ENCODE data around the gene MC1R. TPM values are rescaled to one million over a fixed set of nuclear protein-coding genes. Genes with fewer than 3 reads are reported as not detected.
"Not testable (repeated sequence)": the region's sequence is repeated elsewhere in the genome, so short reads cannot be mapped to it uniquely, and the experiment has no call there.

The MC1R gene
- total RNA-seq, 1 donor from 2014 or later, result 1.1 TPM

DNA sequence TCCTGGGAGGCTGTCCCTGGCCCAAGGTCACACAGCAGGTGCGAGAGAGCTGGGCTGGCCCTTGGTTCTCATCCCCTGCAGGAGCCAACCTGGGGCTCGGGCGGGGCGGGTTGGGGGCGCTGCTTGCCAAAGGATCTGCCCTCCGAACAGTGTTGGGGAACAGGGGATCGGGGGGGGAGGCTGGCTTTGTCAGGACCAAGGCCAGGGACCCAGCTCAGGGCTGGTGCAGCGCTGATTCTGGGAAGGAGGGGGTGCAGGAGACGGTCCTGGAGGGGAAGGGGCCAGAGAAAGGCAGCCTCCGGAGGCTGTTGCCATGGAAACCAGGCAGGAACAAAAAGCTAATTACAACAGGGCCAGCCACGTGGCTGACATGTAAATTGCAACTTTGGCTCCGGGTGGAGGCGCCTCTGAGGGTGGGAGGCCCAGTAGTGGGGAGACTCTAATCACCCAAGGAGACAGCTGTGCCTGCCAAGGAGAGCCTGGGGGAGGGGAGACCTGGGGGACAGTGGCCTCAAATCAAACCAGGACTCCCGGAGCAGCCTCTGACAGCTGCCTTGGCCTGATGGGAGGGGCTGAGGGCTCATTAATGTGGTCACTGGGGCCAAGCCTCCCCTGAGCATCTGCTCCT, 5.7 kb downstream of the MC1R start:
- DNase-seq (no peak), ATAC-seq (ENCODE audit: poor library complexity) (no peak)
- intact Hi-C loops (cut with DNase I), result no loop called here

DNA sequence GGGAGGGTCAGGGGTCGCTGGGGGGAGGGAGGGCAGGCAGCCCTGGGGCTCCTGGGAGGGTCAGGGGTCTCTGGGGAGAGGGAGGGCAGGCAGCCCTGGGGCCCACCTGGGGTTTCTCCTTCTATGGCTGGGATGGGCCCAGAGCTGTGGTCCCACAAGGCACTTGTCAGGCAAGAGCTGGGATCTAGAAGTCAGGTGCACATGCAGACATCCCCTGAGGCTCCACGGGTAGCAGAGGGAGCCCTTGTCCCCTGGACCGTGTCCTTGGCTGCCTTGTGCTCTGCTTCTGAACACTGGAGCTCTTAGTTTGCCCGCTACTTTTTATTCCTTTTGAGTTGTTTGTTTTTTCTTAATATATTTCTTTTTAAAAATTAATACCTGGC, 6.3 kb downstream of the MC1R start:
- ATAC-seq (ENCODE audit: poor library complexity), result no peak
- intact Hi-C loops (cut with DNase I), result no loop called here
- DNase-seq, result no peak

DNA sequence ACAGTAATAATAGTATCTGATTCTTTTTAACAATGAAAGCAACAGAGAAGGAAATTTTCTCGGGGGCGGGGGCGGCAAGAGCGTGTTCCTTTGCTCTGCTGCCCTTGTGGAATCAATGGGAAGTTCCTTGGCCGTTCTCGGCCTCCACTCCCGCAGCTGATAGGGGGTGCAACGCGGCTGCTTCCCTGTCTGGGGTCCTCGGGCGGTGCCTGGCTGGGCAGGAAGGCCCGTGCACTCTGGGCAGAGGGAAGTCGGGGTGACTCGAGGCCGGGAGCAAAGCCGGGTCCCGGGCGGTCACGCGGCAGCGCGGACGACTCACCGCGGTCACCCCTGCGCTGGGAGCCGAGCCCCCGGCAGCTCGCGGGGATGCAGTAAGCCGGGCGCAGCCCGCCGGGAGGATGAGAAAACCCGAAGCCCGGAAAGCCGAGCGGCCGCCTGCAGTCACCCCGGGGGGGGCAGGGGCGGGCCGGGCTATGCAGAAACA, 7.0 kb downstream of the MC1R start:
- intact Hi-C loops (cut with DNase I), result no loop called here
- ATAC-seq (ENCODE audit: poor library complexity) (no peak), DNase-seq (no peak)

DNA sequence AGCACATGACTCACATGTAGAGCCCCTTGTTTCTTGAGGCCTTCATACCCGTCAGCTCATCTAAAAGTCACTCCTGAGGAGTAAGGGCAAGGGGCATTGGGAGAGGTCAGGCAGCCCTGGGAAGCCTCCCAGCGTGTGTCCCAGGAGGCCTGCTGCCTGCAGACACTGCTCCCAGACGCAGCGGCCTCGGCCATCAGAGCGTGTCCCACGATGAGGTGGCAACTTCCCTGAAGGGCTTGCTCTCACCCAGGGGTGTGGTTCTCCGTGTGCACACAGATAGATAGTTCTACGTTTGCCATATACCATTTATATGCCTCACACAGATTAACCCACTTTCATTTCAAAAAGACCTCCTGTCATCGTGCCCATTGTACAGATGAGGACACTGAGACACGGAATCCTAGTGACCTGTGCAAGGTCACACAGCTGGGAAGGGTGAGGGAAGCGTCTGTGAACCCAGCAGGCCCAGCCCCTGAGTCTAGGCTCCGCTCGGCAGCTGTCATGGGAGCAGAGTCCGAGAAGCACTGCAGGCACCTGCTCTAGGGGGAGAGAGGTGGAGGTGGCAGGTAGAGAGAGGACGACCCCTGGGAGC, 12.7 kb downstream of the MC1R start:
- ATAC-seq (ENCODE audit: poor library complexity) (no peak), DNase-seq (no peak)
- intact Hi-C loops (cut with DNase I), result no loop called here

DNA sequence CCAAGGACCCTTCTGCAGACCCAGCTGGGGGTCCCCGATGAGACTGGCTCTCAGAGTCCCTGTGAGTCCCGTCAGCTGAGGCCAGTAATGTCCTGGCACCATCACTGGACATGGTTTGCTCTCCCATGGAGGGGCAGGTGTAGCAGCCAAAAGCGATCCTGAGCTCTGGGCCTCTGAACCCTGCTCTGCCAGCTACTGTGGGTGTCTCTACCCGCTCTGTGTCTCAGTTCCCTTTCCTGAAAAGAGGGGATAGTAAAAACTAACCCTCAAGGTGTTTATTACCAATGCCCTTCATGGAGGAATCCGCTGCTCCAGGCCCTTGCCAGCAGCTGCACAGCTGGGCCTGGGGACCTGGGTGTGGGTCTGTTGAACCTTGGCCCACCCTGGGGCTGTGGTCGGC, 13.3 kb downstream of the MC1R start:
- DNase-seq (no peak), ATAC-seq (ENCODE audit: poor library complexity) (no peak)
- intact Hi-C loops (cut with DNase I), result no loop called here

DNA sequence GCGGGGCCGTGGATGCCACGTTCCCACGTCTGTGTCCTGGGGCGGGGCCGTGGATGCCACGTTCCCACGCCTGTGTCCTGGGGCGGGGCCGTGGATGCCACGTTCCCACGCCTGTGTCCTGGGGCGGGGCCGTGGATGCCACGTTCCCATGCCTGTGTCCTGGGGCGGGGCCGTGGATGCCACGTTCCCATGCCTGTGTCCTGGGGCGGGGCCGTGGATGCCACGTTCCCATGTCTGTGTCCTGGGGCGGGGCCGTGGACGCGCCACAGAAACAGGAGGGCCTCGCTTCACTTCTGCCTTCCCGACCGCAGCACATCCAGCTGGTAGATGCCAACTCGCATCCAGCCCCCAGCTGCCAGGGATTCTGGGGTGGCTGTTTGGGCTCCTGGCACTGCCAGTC, 15.4 kb downstream of the MC1R start:
- intact Hi-C loops (cut with DNase I); ATAC-seq (ENCODE audit: poor library complexity); DNase-seq: not testable (repeated sequence)

DNA sequence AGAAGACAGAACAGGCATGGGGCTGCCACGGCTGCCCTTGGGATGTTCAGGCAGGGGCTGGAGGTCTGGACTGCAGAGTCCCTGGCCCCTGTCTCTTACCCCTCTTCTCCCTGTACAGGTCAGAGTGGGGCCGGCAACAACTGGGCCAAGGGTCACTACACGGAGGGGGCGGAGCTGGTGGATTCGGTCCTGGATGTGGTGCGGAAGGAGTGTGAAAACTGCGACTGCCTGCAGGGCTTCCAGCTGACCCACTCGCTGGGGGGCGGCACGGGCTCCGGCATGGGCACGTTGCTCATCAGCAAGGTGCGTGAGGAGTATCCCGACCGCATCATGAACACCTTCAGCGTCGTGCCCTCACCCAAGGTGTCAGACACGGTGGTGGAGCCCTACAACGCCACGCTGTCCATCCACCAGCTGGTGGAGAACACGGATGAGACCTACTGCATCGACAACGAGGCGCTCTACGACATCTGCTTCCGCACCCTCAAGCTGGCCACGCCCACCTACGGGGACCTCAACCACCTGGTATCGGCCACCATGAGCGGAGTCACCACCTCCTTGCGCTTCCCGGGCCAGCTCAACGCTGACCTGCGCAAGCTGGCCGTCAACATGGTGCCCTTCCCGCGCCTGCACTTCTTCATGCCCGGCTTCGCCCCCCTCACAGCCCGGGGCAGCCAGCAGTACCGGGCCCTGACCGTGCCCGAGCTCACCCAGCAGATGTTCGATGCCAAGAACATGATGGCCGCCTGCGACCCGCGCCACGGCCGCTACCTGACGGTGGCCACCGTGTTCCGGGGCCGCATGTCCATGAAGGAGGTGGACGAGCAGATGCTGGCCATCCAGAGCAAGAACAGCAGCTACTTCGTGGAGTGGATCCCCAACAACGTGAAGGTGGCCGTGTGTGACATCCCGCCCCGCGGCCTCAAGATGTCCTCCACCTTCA, 16.2 kb downstream of the MC1R start:
- ATAC-seq (ENCODE audit: poor library complexity) (no peak), DNase-seq (no peak)
- intact Hi-C loops (cut with DNase I), result no loop called here

DNA sequence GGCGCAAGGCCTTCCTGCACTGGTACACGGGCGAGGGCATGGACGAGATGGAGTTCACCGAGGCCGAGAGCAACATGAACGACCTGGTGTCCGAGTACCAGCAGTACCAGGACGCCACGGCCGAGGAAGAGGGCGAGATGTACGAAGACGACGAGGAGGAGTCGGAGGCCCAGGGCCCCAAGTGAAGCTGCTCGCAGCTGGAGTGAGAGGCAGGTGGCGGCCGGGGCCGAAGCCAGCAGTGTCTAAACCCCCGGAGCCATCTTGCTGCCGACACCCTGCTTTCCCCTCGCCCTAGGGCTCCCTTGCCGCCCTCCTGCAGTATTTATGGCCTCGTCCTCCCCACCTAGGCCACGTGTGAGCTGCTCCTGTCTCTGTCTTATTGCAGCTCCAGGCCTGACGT, 17.0 kb downstream of the MC1R start:
- intact Hi-C loops (cut with DNase I), result not testable (repeated sequence)

DNA sequence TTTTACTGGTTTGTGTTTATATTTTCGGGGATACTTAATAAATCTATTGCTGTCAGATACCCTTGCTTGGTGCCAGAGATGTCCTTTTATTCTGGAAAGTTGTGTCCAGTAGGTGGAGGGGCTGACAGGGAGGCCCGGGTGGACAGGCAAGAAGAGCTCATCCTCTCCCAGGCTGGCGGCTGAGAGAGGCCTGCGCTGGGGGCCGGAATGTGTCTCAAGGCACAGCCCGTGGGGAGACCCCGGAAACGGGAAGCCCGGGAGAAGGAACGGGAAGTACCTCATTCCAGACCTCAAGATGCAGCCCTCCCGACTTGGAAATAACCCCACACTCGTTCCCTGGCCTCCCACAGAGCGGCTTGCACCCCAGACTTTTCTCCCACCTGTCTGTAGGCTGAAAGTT, 17.4 kb downstream of the MC1R start:
- ATAC-seq (ENCODE audit: poor library complexity), result no peak
- DNase-seq, result no peak
- intact Hi-C loops (cut with DNase I), result no loop called here

More for the DNA sequence above, 17.0 kb downstream of the MC1R start:
- not testable (repeated sequence) for ATAC-seq (ENCODE audit: poor library complexity); DNase-seq

DNA sequence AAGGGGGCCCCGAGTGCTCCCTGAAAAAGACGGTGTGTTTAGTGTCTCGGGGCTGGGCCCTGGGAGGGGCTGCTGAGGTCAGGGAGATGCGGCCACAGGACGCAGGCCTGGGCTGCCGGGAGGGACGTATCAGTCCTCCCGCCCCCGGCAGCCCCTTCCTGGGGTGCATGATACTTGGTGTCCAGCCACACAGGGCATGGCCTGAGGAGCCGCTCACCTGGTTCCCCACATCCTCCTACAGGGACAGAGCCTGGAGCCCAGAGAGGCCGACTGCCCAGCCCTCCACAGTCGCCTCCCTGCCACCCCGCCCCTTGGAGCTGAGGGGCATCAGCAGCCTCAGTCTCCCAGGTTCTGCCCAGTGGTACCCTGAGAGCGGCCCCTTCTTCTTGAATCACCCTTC, 17.8 kb downstream of the MC1R start:
- intact Hi-C loops (cut with DNase I), result no loop called here
- ATAC-seq (ENCODE audit: poor library complexity) (no peak), DNase-seq (no peak)

DNA sequence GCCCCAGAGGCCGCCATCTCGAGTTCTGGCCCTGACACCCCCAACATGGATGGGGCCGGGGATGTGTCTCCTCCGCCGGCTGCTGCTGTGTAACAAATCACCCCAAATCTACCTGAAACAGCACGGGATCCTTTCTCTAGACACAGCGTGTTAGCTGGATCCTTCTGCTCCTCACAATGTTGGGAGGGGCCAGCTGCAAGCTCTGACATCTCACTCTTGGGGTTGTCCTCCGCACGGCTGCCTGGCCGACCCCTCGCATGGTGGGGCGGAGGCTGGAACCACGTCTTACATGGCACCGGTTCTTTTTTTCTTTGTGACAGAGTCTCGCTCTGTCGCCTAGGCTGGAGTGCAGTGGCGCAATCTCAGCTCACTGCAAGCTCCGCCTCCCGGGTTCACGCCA, 18.3 kb downstream of the MC1R start:
- ATAC-seq (ENCODE audit: poor library complexity) (no peak), DNase-seq (no peak)
- intact Hi-C loops (cut with DNase I), result no loop called here

DNA sequence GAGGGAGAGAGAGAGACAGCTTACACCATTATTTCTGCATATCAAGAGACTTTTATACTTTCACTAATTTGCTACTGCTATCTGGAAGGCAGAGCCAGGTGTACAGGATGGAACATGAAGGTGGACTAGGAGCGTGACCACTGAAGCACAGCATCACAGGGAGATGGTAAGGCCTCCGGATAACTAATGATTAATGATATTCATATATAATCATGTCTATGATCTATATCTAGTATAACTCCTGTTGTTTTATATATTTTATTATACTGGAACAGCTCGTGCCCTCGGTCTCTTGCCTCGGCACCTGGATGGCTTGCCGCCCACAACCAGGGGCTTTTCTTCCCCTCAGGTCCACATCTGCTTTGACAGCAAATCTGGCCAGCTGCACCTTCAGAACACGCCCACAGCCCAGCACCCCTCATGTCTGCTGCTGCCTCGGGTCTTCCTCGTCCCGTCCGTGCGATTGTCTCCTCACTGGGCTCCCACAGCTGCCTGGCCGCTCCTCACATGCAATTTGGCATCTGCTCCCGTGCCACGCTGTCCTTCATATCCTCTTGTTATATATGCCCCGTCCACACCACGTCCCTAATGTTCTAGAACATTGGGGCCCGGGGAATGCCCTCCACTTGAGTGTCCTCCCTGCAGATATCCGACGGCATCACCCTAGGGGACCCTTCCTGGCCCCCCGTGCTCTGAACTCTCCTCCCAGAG, 19.7 kb downstream of the MC1R start:
- ATAC-seq (ENCODE audit: poor library complexity) (no peak), DNase-seq (no peak)
- intact Hi-C loops (cut with DNase I), result no loop called here

DNA sequence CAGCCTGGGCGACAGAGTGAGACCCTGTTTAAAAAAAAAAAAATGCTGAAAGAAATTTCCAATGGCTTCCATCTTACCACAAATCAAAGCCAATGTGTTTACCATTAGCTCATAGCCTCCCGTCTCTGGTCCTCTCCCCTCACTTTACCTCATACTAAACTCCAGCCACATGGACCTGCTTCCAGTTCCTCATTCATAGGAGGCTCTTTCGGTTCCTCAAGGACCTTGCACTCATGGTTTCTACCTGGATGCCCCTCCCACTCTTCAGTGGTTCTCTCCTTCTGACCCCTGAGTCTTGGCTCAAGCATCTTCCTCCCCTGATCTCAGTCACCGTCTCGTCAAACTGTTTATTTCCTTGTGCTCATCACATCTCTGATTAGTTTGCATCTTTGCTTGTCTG, 26.1 kb downstream of the MC1R start:
- DNase-seq (no peak), ATAC-seq (ENCODE audit: poor library complexity) (no peak)
- intact Hi-C loops (cut with DNase I), result no loop called here

DNA sequence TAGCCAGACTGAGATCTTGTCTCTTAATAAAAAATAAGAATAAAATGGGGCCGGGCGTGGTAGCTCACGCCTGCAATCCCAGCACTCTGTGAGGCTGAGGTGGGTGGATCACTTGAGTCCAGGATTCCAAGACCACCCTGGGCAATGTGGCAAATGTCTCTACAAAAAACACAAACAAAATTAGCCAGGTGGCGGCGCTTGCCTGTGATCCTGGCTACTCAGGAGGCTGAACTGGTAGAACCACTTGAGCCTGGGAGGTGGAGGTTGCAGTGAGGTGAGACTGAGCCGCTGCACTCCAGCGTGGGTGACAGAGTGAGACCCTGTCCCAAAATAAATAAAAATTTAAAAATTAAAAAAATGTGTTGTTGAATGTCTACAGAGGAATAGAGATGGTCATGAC, 27.0 kb downstream of the MC1R start:
- intact Hi-C loops (cut with DNase I), result no loop called here
- DNase-seq (no peak), ATAC-seq (ENCODE audit: poor library complexity) (no peak)

DNA sequence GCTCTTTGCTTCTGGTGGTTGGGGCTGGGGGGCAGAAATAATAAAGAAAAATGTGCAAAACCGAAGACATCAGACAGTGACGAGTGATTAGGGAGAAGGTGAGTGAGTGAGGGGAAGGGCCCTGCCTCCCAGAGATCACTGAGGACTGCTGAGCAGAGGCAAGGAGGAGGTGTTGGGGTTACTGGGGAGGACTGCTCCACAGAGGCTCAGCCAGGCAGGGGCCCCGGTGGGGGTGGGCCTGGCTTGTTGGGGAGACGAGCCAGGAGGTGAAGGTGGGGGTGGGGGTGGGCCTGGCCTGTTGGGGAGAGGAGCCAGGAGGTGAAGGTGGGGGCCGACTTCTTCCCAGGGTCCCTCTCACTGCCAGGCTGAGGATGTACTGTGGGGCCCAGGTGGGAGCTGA, 27.9 kb downstream of the MC1R start:
- DNase-seq (no peak), ATAC-seq (ENCODE audit: poor library complexity) (no peak)
- intact Hi-C loops (cut with DNase I), result no loop called here

DNA sequence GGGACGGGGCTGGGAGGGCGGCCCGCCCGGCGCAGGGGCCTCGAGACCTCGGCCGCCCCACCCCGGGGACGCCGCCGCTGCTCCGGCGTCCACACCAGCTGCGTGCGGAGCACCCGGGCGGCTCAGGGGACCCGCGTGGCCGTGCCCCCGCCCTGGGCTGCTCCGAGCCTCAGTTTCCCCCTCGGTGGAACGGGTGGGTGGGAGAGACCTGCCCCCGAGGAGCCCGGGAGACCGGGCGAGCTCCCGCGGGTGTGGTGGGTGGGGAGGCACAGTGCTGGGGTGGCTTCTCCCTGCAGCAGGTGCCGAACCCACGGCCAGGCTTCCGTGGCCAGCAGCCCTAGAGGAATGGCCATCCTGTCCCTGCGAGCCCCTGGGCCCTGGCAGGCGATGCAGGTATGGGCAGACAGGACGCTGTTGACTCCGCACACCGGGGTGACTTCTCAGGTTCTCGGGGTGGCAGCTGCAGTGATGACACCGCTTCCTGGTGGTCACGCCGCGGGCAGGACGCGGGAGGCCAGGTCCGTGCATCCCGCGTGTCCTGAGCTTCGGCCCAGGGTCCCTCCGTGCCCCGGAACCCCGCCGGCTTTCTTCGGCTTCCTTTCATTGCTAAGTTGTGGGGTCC, 30.6 kb downstream of the MC1R start:
- ATAC-seq (ENCODE audit: poor library complexity), result no peak
- intact Hi-C loops (cut with DNase I), result no loop called here

DNA sequence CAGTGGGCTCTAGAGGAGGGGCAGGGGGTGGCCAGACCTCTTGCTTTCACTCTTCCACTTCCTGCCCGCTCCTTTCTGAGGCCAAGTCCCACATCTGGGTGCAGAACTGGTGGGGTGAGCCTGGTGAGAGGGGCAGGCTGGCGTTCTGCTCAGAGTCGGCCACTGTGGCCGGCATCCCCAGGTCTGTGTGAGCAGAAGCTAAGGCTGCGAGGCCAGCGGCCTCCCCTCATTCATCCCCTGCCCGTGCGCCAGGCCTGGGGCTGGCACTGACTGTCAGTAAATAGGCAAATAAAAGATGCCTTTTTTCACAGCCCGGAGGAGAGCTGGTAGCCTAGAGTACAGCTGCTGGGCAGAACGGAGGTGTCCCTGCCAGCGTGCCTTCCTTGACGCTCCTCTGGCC, 31.1 kb downstream of the MC1R start:
- intact Hi-C loops (cut with DNase I), result no loop called here
- ATAC-seq (ENCODE audit: poor library complexity) (no peak), DNase-seq (no peak)

More for the DNA sequence above, 30.6 kb downstream of the MC1R start:
- no peak for DNase-seq

DNA sequence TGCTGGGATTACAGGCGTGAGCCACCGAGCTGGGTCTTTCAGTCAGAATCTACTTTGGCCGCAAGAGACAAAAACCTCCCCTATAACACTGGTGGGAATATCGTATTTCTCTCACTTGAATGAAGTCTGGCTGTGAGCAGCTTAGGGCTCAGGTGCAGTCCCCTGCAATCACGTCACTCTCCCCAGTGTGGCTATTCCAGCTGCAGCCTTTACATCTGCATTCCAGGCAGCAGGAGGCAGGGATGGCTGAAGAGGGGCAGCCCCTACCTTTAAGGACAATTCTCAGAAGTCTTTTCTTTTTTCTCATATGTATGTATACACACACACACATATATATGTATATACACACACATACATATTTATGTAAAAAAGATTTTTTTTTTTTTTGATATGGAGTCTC, 32.8 kb downstream of the MC1R start:
- ATAC-seq (ENCODE audit: poor library complexity), result no peak
- intact Hi-C loops (cut with DNase I), result no loop called here

DNA sequence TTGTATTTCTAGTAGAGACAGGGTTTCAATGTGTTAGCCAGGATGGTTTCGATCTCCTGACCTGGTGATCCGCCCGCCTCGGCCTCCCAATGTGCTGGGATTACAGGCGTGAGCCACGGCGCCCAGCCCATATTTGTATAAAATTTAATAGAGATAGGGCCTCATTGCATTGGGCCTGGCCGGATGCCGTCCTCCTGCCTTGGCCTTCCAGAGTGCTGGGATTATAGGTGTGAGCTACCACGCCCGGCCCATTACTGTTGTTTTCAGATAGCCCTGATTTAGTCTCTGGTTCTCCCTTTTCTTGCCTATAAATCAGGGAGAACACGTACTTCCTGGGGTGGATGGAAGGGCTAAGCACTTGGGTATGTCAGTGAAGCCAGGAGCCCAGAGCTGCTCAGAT, 33.4 kb downstream of the MC1R start:
- intact Hi-C loops (cut with DNase I), result no loop called here
- ATAC-seq (ENCODE audit: poor library complexity) (no peak), DNase-seq (no peak)

More for the DNA sequence above, 32.8 kb downstream of the MC1R start:
- no peak for DNase-seq
